Activated CD4-positive, alpha-beta T cell treated with anti-CD3 and anti-CD28 coated beads for 4 hours (primary cell): ENCODE results near the gene UBFD1.
"Not testable (repeated sequence)": the region's sequence is repeated elsewhere in the genome, so short reads cannot be mapped to it uniquely, and the experiment has no call there.

Source experiments
- DNase-seq, 2 donors: peaks; one replicate each; pipeline ENCODE4 v3.0.0-alpha.2; 2020

Gene UBFD1

DNA sequence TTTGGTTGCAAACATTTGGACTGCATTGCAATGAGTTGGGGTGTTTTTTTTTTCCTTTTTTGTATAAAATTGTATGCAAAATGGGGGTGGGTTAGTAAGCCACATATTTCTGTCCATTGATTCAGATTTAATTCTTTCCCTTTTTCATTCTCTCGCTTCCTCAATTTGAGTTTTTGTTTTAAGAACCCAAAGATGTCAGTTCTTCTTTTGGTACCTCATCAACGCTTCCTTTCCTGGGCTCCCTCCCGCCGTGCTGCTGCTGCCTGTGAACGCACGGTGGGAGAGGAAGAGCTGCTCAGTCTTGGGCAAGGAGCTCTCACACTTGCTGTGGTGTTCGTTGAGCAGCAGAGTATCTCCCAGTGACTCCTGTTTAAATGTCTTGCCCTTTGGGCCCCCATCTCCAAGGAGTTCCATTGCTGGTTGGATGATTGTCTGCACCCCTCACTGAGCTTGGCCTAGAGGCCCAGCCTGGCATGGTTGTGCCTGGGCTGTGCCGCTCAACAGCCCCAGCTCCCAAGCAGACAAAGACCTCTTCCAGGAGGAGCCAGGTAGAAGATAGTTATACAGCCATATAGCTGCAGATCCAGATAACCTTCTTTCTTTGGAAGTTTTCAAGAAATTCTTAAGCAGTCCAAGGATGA lies 13.6 kb downstream of the UBFD1 start:
- DNase-seq: no peak

- no peak for DNase-seq
These were observed 14.4 kb downstream of the UBFD1 start for GRCh38 chr16:23571895-23572294.

GRCh38 chr16:23572394-23572793 lies 14.9 kb downstream of the UBFD1 start:
- no peak for DNase-seq

GRCh38 chr16:23573817-23574216 lies 16.3 kb downstream of the UBFD1 start:
- no peak for DNase-seq

DNA sequence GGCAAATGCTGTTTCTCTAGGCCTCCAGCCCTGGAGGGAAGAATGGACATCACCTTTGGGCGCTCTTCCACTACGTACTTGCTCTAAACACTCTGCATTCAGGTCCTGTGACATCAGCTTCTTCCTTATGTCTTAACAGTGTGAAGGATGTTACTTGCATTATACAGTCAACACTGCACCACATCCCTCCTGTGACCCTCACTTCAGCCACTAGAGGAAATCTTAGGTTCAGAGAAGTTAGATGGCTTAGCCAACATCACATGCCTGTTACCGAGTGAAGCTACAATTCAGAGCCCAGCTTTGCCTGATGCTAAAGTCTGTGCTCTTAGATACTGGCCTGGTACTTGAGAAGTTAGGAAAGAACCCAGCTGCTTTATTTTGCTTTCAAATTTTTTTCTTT lies 18.3 kb downstream of the UBFD1 start:
- no peak for DNase-seq

DNA sequence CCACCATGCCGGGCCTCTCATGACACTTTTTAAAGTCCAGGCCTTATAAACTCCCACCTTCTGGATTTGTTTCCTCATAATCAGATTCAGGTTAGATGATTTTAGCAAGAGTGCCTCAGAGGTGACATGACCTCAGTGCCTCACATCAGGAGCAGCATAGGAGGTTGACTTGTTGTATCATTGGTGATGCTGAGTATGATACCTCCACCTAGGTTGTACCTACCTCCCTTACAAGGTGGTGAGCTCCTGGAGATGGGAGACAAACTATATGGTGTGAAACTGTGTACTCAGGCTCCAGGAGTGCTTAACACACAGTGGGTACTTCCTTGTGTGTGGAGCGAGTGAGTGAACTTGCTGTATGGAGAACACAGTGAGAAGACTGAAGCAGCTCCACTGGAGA lies 20.0 kb downstream of the UBFD1 start:
- DNase-seq: no peak

DNA sequence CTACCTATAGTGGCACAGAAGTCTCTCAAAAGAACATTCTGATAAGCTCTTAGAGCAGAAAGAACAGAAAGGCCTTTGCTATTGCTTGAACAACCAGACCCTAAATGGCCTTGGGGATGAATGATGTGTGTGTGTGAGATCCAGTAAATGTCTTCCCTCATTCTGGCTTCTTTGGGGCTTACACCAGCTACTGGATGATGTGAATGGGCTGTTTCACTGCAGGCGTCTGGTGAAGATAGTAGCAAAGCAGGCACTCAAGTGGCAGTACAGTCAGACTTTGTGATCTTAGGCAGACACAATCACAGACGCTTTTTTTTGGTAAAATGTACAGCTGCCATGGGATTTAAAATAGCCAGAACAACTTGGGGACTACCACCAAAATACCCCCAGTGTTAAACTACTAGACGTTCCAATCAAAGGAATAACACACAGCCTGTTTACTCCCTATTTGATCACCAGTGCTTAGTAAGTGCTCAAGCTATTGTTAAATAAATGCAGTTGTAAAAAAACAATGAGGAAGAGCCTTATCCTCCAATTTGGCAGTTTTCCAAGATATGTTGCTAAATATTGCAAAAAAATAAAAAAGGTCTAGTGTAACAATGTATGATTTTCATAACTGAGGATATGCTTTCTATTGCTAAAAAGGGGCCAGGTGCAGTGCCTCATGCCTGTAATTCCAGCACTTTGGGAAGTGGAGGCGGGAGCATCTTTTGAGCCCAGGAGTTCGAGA lies 20.7 kb downstream of the UBFD1 start:
- no peak for DNase-seq

DNA sequence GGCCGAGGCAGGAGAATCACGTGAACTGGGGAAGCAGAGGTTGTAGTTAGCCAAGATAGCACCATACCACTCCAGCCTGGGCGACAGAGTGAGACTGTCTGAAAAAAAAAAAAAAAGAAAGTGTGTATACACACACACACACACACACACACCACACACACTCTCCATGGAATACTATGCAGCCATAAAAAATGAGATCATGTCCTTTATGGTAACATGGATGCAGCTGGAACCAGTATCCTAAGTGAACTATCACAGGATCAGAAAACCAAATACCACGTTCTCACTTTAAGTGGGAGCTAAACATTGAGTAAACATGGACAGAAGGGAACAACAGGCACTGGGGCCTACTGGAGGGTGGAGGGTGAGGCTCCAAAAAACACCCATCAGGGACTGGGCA lies 21.8 kb downstream of the UBFD1 start:
- DNase-seq: no peak

DNA sequence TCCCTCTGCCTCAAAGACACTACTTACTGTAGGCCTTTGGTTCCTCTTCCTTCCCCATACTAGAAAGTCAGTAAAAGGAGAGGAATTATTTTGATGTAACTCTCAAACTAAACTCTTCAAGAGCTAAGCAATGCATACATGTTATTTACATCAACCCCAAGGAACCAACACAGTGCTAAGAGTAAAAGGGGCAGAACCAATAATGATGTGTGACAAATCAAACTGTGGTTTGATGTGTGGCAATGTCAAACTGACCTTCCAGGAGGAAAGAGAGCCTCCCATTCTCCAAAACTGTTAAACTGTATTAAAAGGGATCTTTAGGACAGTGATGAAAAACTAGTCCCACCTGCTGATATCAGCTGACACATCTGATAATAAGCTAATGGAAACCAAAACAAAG lies 22.9 kb downstream of the UBFD1 start:
- no peak for DNase-seq

GRCh38 chr16:23581764-23582163 lies 24.2 kb downstream of the UBFD1 start:
- DNase-seq: no peak

DNA sequence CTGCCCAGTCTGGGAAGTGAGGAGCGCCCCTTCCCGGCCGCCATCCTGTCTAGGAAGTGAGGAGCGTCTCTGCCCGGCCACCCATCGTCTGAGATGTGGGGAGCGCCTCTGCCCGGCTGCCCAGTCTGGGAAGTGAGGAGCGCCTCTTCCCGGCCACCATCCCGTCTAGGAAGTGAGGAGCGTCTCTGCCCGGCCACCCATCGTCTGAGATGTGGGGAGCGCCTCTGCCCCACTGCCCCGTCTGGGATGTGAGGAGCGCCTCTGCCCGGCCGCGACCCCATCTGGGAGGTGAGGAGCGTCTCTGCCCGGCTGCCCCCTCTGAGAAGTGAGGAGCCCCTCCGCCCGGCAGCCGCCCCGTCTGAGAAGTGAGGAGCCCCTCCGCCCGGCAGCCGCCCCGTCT lies 25.7 kb downstream of the UBFD1 start:
- DNase-seq: not testable (repeated sequence)

DNA sequence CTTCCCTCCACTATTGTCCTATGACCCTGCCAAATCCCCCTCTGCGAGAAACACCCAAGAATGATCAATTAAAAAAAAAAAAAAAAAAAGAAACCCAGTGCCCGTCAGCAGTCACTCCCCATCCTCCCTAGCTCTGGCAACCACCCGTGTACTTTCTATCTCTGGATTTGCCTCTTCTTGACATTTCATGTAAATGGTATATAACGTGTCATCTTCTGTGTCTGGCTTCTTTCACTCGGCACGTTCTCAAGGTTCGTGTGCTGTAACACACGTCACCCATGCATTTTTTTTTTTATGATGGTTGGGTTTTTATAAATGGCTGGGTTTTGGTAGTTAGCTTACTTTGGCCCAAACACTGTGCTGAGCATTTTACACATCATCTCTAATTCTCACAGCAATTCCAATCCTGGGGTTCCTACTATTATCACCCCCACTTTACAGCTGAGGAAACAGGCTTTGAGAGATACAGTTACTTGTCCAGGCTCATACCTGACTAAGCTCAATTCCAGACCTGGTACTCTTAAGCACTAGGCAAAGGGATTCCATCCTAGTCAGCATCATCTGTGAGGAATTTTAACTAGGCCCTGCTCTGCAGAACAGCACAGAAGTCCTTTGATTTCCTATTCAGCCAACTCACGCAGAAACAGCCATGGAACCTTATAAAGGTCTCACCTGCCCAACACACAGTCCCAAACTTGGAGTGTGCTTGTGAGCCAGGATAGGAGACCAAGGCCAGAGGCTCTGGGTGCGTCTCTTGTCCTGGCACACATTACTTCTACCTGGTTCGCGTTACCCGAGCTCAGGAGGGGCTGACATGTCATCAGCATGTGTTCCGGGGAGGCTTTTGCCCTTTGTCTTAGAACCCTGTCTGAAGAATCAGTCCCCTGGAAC lies 26.9 kb downstream of the UBFD1 start:
- DNase-seq: no peak

DNA sequence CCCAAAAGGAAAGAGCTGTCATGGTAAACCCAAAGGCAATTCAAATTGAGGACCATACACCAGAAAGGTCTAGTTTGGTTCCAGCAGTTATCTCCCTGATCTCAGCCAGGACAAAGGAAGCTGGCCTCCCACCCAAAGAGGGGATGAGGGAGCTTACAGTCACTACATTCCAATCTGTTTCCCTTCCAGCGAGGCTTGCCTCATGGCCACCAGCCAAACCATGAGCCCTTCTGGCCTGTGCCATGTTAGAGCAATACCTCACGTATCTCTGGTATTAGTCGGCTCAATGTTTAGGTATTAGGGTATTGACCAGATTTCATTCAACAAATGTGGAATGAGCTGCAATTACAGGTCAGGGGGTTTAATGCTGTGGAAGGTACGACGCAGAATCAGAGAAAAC lies 30.2 kb downstream of the UBFD1 start:
- no peak for DNase-seq

DNA sequence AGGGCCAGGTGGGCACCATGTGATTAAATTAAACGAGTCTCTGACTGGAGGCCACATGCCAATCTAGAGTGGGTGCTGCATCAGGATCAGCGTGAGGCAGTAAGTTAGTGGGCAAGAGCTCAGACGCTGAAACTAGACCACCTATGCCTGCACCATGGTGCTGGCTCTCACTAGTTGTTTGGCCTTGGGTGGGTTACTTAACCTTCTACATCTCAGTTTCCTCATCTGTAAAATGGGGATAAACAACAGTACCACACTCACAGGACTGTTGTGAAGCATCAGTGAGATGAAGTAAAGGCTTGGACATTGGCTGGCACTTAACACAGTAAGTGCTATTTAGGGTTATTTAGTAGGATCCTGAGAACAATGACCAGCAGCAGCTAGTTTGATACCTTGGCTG lies 32.7 kb downstream of the UBFD1 start:
- DNase-seq: no peak

- DNase-seq: no peak
These were observed 36.7 kb downstream of the UBFD1 start for GRCh38 chr16:23594186-23594585.

- DNase-seq: no peak
These were observed 37.9 kb downstream of the UBFD1 start for GRCh38 chr16:23595246-23595950.

GRCh38 chr16:23595951-23596720 lies 38.6 kb downstream of the UBFD1 start, which contains the start of gene NDUFAB1:
Gene NDUFAB1 (minus strand): TSS chr16:23596316. CDS start chr16:23596290, 26 bp downstream.
- peak; percentile 86 to 90 for DNase-seq

- DNase-seq: peak in 1 of 2 donors; percentile 15
These were observed 39.7 kb downstream of the UBFD1 start for GRCh38 chr16:23597003-23597756.

GRCh38 chr16:23607726-23608125 lies 50.2 kb downstream of the UBFD1 start:
- DNase-seq: no peak

DNA sequence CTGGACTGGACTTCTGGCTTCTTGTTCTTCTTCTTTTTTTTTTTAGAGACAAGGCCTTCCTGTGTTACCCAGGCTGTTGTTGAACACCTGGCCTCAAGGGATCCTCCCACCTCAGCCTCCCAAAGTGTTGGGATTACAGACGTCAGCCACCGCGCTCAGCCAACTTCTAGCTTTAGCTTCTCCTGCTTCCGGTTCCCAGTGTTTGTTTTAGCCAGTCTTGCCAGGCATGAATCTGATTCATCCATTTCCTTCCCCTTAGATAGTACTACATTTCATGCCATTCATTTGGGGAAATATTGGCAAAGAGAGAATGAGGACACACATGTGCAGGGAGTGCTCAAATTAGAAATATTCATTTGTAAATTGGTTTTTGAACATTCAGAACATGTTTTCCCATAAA lies 50.7 kb downstream of the UBFD1 start:
- no peak for DNase-seq

GRCh38 chr16:23609929-23610328 lies 52.4 kb downstream of the UBFD1 start:
- DNase-seq: no peak
